ENCODE data around the gene LYG1.
"Not testable (repeated sequence)": the region's sequence is repeated elsewhere in the genome, so short reads cannot be mapped to it uniquely, and the experiment has no call there.

LYG1 gene

GRCh38 chr2:99335911-99336803, 35.2 kb upstream of the LYG1 start, which contains the start of gene TXNDC9:
Gene TXNDC9, minus strand, starts transcription at chr2:99336333. Its CDS starts 3,123 bp downstream, at chr2:99333210.
- WGBS, 2 experiments (ENCODE audit: insufficient coverage in 2 of 2): 0% methylated on average over 50 to 51 of the region's 60 CpGs
- Histone ChIP-seq H3K4me3 (ENCODE audit: extremely low read depth, insufficient read depth, low read length, poor library complexity, severe bottlenecking) (peak within 1 kb of the TSS; percentile 87), H3K4me1 (ENCODE audit: control insufficient read depth, insufficient read depth, low read length, poor library complexity, severe bottlenecking) (no peaks in the 10 kb centered on the region), H3K36me3 (ENCODE audit: control insufficient read depth, insufficient read depth, low read length) (peaks cover 31% of the 10 kb centered on the region), H3K9me3 (ENCODE audit: control insufficient read depth, low read length) (no peaks in the 10 kb centered on the region), H3K27ac (ENCODE audit: low read depth, low read length, severe bottlenecking) (peak within 1 kb of the TSS; percentile 92)

- H3K36me3 ChIP-seq (ENCODE audit: control insufficient read depth, insufficient read depth, low read length): peaks cover 91% of the 10 kb centered on the region
- H3K4me3 ChIP-seq (ENCODE audit: extremely low read depth, insufficient read depth, low read length, poor library complexity, severe bottlenecking): no peak overlapping the region
- H3K9me3 ChIP-seq (ENCODE audit: control insufficient read depth, low read length): no peaks in the 10 kb centered on the region
- WGBS, 2 experiments (ENCODE audit: insufficient coverage in 2 of 2): 94 to 96% methylated on average over 4 of the region's 5 CpGs
- H3K27ac ChIP-seq (ENCODE audit: low read depth, low read length, severe bottlenecking): no peak overlapping the region
- no peaks in the 10 kb centered on the region for H3K4me1 ChIP-seq (ENCODE audit: control insufficient read depth, insufficient read depth, low read length, poor library complexity, severe bottlenecking)
These were observed 24.4 kb upstream of the LYG1 start for GRCh38 chr2:99325384-99325783.

GRCh38 chr2:99317873-99318200, 16.8 kb upstream of the LYG1 start:
- not testable (repeated sequence) for H3K4me1 ChIP-seq (ENCODE audit: control insufficient read depth, insufficient read depth, low read length, poor library complexity, severe bottlenecking); H3K4me3 ChIP-seq (ENCODE audit: extremely low read depth, insufficient read depth, low read length, poor library complexity, severe bottlenecking); H3K27ac ChIP-seq (ENCODE audit: low read depth, low read length, severe bottlenecking); H3K9me3 ChIP-seq (ENCODE audit: control insufficient read depth, low read length)
- peaks cover 55% of the 10 kb centered on the region for H3K36me3 ChIP-seq (ENCODE audit: control insufficient read depth, insufficient read depth, low read length)
- WGBS, 2 experiments (ENCODE audit: insufficient coverage in 2 of 2): 95% methylated on average over 7 of the region's 7 CpGs

- Histone ChIP-seq H3K9me3 (ENCODE audit: control insufficient read depth, low read length) (no peaks in the 10 kb centered on the region), H3K27ac (ENCODE audit: low read depth, low read length, severe bottlenecking) (no peak overlapping the region), H3K36me3 (ENCODE audit: control insufficient read depth, insufficient read depth, low read length) (peaks cover 51% of the 10 kb centered on the region), H3K4me1 (ENCODE audit: control insufficient read depth, insufficient read depth, low read length, poor library complexity, severe bottlenecking) (no peaks in the 10 kb centered on the region), H3K4me3 (ENCODE audit: extremely low read depth, insufficient read depth, low read length, poor library complexity, severe bottlenecking) (no peak overlapping the region)
- 95% methylated on average over 8 of the region's 9 CpGs for WGBS, 2 experiments (ENCODE audit: insufficient coverage in 2 of 2)
These were observed 16.3 kb upstream of the LYG1 start for GRCh38 chr2:99317161-99317872.

- 94 to 100% methylated on average over 2 of the region's 7 CpGs for WGBS, 2 experiments (ENCODE audit: insufficient coverage in 2 of 2)
These were observed 1.4 kb downstream of the LYG1 start for GRCh38 chr2:99299580-99299979.

GRCh38 chr2:99297994-99298393, 3.0 kb downstream of the LYG1 start:
- Histone ChIP-seq H3K4me1 (ENCODE audit: control insufficient read depth, insufficient read depth, low read length, poor library complexity, severe bottlenecking) (no peaks in the 10 kb centered on the region), H3K36me3 (ENCODE audit: control insufficient read depth, insufficient read depth, low read length) (no peaks in the 10 kb centered on the region), H3K27ac (ENCODE audit: low read depth, low read length, severe bottlenecking) (no peak overlapping the region), H3K4me3 (ENCODE audit: extremely low read depth, insufficient read depth, low read length, poor library complexity, severe bottlenecking) (no peak overlapping the region), H3K9me3 (ENCODE audit: control insufficient read depth, low read length) (no peaks in the 10 kb centered on the region)
- WGBS, 2 experiments (ENCODE audit: insufficient coverage in 2 of 2): 100% methylated on average over 1 of the region's 2 CpGs; no CpG with 5 or more reads in 1 of the 2 experiments

More at GRCh38 chr2:99299580-99299979, 1.4 kb downstream of the LYG1 start:
- Histone ChIP-seq H3K27ac (ENCODE audit: low read depth, low read length, severe bottlenecking) (no peak overlapping the region), H3K36me3 (ENCODE audit: control insufficient read depth, insufficient read depth, low read length) (no peaks in the 10 kb centered on the region), H3K4me3 (ENCODE audit: extremely low read depth, insufficient read depth, low read length, poor library complexity, severe bottlenecking) (no peak overlapping the region), H3K4me1 (ENCODE audit: control insufficient read depth, insufficient read depth, low read length, poor library complexity, severe bottlenecking) (no peaks in the 10 kb centered on the region), H3K9me3 (ENCODE audit: control insufficient read depth, low read length) (no peaks in the 10 kb centered on the region)

- no peak overlapping the region for H3K4me3 ChIP-seq (ENCODE audit: extremely low read depth, insufficient read depth, low read length, poor library complexity, severe bottlenecking)
- WGBS, 2 experiments (ENCODE audit: insufficient coverage in 2 of 2): 98 to 100% methylated on average over 7 of the region's 7 CpGs
- H3K9me3 ChIP-seq (ENCODE audit: control insufficient read depth, low read length): peaks cover 2% of the 10 kb centered on the region
- H3K4me1 ChIP-seq (ENCODE audit: control insufficient read depth, insufficient read depth, low read length, poor library complexity, severe bottlenecking): no peaks in the 10 kb centered on the region
- H3K36me3 ChIP-seq (ENCODE audit: control insufficient read depth, insufficient read depth, low read length): no peaks in the 10 kb centered on the region
- no peak overlapping the region for H3K27ac ChIP-seq (ENCODE audit: low read depth, low read length, severe bottlenecking)
These were observed 15.5 kb downstream of the LYG1 start for GRCh38 chr2:99285526-99285925.

- H3K4me3 ChIP-seq (ENCODE audit: extremely low read depth, insufficient read depth, low read length, poor library complexity, severe bottlenecking): no peak overlapping the region
- no peak overlapping the region for H3K27ac ChIP-seq (ENCODE audit: low read depth, low read length, severe bottlenecking)
- peaks cover 18% of the 10 kb centered on the region for H3K9me3 ChIP-seq (ENCODE audit: control insufficient read depth, low read length)
- H3K36me3 ChIP-seq (ENCODE audit: control insufficient read depth, insufficient read depth, low read length): no peaks in the 10 kb centered on the region
- H3K4me1 ChIP-seq (ENCODE audit: control insufficient read depth, insufficient read depth, low read length, poor library complexity, severe bottlenecking): no peaks in the 10 kb centered on the region
These were observed 20.9 kb downstream of the LYG1 start for GRCh38 chr2:99279969-99280695.

- no peaks in the 10 kb centered on the region for H3K36me3 ChIP-seq (ENCODE audit: control insufficient read depth, insufficient read depth, low read length)
- no peaks in the 10 kb centered on the region for H3K4me1 ChIP-seq (ENCODE audit: control insufficient read depth, insufficient read depth, low read length, poor library complexity, severe bottlenecking)
- 90 to 100% methylated on average over 2 of the region's 2 CpGs for WGBS, 2 experiments (ENCODE audit: insufficient coverage in 2 of 2)
- H3K9me3 ChIP-seq (ENCODE audit: control insufficient read depth, low read length): peaks cover 18% of the 10 kb centered on the region
- H3K4me3 ChIP-seq (ENCODE audit: extremely low read depth, insufficient read depth, low read length, poor library complexity, severe bottlenecking): no peak overlapping the region
- H3K27ac ChIP-seq (ENCODE audit: low read depth, low read length, severe bottlenecking): no peak overlapping the region
These were observed 22.2 kb downstream of the LYG1 start for GRCh38 chr2:99278793-99279291.

GRCh38 chr2:99278195-99278765, 22.7 kb downstream of the LYG1 start:
- not testable (repeated sequence) for H3K4me3 ChIP-seq (ENCODE audit: extremely low read depth, insufficient read depth, low read length, poor library complexity, severe bottlenecking); H3K36me3 ChIP-seq (ENCODE audit: control insufficient read depth, insufficient read depth, low read length); H3K4me1 ChIP-seq (ENCODE audit: control insufficient read depth, insufficient read depth, low read length, poor library complexity, severe bottlenecking); H3K27ac ChIP-seq (ENCODE audit: low read depth, low read length, severe bottlenecking)
- 82 to 94% methylated on average over 2 to 3 of the region's 5 CpGs for WGBS, 2 experiments (ENCODE audit: insufficient coverage in 2 of 2)
- H3K9me3 ChIP-seq (ENCODE audit: control insufficient read depth, low read length): peaks cover 18% of the 10 kb centered on the region
